Endothelial cell (in vitro differentiated cells): ENCODE data around the gene COL24A1. TPM values are rescaled to one million over a fixed set of nuclear protein-coding genes. Genes with fewer than 3 reads are reported as not detected.

Source experiments
- DNase-seq: peaks from one replicate; pipeline ENCODE4 v3.0.0; 2021; ENCODE audit warnings: low spot score
- H3K27ac Mint-ChIP-seq: one replicate; pipeline ENCODE4 v1.8.0; 2021; ENCODE audit warnings: mixed read lengths, inconsistent platforms; ENCODE audit not compliant: unreplicated experiment
- H3K27me3 Mint-ChIP-seq: one replicate; pipeline ENCODE4 v1.8.0; 2021; ENCODE audit warnings: mild to moderate bottlenecking, moderate library complexity, mixed read lengths, inconsistent platforms; ENCODE audit not compliant: unreplicated experiment
- H3K36me3 Mint-ChIP-seq: one replicate; pipeline ENCODE4 v1.8.0; 2021; ENCODE audit warnings: mild to moderate bottlenecking, low read depth, mixed read lengths, inconsistent platforms; ENCODE audit not compliant: unreplicated experiment
- H3K4me1 Mint-ChIP-seq: one replicate; pipeline ENCODE4 v1.8.0; 2021; ENCODE audit warnings: mild to moderate bottlenecking, mixed read lengths, inconsistent platforms; ENCODE audit not compliant: unreplicated experiment
- H3K4me3 Mint-ChIP-seq: one replicate; pipeline ENCODE4 v1.8.0; 2021; ENCODE audit warnings: mild to moderate bottlenecking, mixed read lengths, inconsistent platforms; ENCODE audit not compliant: unreplicated experiment
- H3K9me3 Mint-ChIP-seq: one replicate; pipeline ENCODE4 v1.8.0; 2021; ENCODE audit warnings: mixed read lengths, inconsistent platforms; ENCODE audit not compliant: unreplicated experiment
- total RNA-seq: library from RNA; stranded (reverse); fragmentation: NEBNext Ultra II Directional; extraction: Animal tissue kit (Norgen Biotek cat#: 25700); gene quantifications from one replicate; pipeline ENCODE4 v1.2.1, GENCODE V29; 2021; ENCODE audit not compliant: unreplicated experiment
- TF ChIP-seq, protein P1 (sequence below): fragments of 200-600 bp; sonication (generic); IDR thresholded peaks from one replicate; pipeline ENCODE4 v1.5.0; 2021; ENCODE audit warnings: antibody characterized with exemption; ENCODE audit not compliant: unreplicated experiment

COL24A1 gene
- total RNA-seq, 1 donor from 2014 or later, result 0.74 TPM

DNA sequence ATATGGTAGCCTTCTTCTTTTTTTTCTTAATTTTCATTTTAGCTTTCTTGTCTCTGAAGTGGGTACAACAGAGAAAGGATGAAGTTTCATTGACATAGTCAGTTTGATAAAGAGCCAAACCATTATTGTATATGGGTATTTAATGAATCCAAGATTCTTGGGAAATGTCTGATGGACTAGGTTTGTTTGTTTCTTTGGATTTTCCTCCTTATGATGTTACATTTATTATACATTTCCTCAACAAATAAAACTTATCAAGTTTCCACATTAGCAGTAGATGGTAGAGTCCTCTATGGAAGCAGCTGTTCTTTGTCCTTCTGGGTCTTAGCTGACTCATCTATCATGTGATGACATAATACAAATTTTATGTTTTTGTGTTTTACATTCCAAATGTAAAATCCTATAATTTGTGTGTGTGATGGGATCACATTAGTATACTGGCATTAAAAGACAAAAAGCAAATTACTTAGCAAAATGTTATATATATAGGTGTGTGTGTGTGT is 6.0 kb downstream of the COL24A1 start:
- no peak overlapping the region for H3K4me3 Mint-ChIP-seq
- H3K4me1 Mint-ChIP-seq, result no peaks in the 10 kb centered on the region
- TF ChIP-seq, protein P1, sequence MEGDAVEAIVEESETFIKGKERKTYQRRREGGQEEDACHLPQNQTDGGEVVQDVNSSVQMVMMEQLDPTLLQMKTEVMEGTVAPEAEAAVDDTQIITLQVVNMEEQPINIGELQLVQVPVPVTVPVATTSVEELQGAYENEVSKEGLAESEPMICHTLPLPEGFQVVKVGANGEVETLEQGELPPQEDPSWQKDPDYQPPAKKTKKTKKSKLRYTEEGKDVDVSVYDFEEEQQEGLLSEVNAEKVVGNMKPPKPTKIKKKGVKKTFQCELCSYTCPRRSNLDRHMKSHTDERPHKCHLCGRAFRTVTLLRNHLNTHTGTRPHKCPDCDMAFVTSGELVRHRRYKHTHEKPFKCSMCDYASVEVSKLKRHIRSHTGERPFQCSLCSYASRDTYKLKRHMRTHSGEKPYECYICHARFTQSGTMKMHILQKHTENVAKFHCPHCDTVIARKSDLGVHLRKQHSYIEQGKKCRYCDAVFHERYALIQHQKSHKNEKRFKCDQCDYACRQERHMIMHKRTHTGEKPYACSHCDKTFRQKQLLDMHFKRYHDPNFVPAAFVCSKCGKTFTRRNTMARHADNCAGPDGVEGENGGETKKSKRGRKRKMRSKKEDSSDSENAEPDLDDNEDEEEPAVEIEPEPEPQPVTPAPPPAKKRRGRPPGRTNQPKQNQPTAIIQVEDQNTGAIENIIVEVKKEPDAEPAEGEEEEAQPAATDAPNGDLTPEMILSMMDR, result no peak
- no peak overlapping the region for H3K27ac Mint-ChIP-seq
- DNase-seq, result no peak
- H3K27me3 Mint-ChIP-seq, result peaks cover 2% of the 10 kb centered on the region
- no peaks in the 10 kb centered on the region for H3K36me3 Mint-ChIP-seq
- H3K9me3 Mint-ChIP-seq, result no peaks in the 10 kb centered on the region

DNA sequence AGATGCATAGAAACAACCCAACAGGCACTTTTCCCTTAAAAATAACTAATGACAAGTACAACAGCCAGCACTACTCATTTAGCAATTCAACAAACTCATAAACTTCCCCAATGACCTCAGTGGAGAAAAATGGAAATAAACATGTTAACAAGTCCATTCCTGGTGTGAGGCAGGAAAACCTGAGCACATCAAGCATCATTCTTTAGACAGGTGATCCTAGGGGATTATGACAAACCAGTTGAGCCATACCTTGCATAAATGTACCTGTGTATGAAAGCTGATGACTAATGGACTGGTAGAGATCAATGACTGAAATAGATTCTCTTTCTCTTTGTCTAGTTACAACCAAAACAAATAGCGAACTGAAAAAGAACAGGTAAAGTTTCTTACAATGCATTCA is 7.0 kb downstream of the COL24A1 start:
- TF ChIP-seq, protein P1, result no peak
- H3K36me3 Mint-ChIP-seq, result no peaks in the 10 kb centered on the region
- H3K9me3 Mint-ChIP-seq, result no peaks in the 10 kb centered on the region
- H3K4me3 Mint-ChIP-seq, result no peak overlapping the region
- peaks cover 2% of the 10 kb centered on the region for H3K27me3 Mint-ChIP-seq
- H3K27ac Mint-ChIP-seq, result no peak overlapping the region
- no peak for DNase-seq
- no peaks in the 10 kb centered on the region for H3K4me1 Mint-ChIP-seq

DNA sequence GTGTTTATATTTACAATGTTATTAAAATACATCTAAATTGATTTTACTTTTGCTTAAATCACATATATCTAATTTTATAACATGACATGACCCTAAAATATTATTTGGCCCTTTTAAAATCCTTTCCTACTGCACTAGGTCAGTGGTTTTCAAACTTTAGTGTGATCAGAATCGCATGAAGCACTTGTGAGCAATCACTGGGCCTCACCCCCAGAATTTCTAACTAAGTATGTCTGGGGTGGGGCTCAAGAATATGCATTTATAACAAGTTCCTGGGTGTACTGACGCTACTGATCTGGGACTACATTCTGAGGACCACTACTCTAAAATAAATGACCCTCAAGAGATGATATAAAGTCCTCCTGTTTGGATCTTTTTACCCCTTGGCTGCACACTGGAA is 8.8 kb downstream of the COL24A1 start:
- no peak for DNase-seq
- no peak overlapping the region for H3K27ac Mint-ChIP-seq
- H3K9me3 Mint-ChIP-seq, result no peaks in the 10 kb centered on the region
- H3K4me3 Mint-ChIP-seq, result no peak overlapping the region
- H3K4me1 Mint-ChIP-seq, result no peaks in the 10 kb centered on the region
- no peaks in the 10 kb centered on the region for H3K36me3 Mint-ChIP-seq
- no peaks in the 10 kb centered on the region for H3K27me3 Mint-ChIP-seq
- TF ChIP-seq, protein P1, result no peak

DNA sequence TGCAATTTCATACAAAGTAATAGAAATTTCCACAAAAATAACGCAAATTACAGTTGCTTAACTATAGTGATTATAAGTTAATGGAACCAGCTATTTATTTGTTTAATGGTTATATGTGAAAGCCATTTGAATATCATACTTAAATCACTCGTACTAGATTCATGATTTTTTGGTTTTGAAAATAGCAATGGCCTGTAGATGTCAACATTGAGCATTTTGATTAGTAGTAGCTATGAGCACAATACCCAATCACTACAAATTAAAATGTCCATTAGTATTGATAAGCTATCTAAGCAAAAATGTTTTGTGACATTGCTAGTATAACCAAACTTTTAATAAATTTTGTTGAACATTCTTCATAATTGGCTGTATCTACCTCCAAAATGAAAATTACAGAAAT is 10.0 kb downstream of the COL24A1 start:
- H3K9me3 Mint-ChIP-seq, result no peaks in the 10 kb centered on the region
- no peaks in the 10 kb centered on the region for H3K27me3 Mint-ChIP-seq
- H3K27ac Mint-ChIP-seq, result no peak overlapping the region
- H3K4me1 Mint-ChIP-seq, result no peaks in the 10 kb centered on the region
- H3K4me3 Mint-ChIP-seq, result no peak overlapping the region
- H3K36me3 Mint-ChIP-seq, result no peaks in the 10 kb centered on the region
- TF ChIP-seq, protein P1, result no peak
- DNase-seq, result no peak

DNA sequence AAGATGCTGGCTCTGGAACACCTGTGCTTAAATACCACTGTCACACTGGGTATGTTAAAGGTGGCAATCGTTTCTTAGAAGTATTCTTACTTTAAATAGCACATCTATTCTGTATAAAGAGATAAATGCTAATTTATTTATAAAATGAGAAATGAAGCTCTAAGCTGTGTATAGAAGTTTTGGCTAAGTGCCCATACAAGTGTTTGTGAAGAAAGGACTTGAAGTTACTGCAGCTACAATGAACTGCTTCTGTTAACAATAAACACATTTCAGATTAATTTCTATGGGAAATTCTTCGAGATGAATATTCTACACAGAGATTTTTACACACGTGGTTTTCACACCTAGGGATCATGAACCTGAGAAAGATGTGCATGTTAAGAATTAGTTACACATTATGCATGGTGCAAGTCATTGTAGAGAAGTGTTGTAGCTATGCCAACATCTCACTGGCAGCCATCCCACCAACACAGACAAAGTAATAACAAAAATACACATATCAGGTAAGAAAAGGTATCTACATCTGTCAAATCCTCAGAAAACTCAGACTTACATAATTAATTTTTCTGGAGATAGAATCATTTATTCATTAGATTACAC is 16.2 kb downstream of the COL24A1 start:
- Mint-ChIP-seq H3K9me3 (no peaks in the 10 kb centered on the region), H3K36me3 (no peaks in the 10 kb centered on the region), H3K4me1 (no peaks in the 10 kb centered on the region), H3K4me3 (no peak overlapping the region), H3K27me3 (no peaks in the 10 kb centered on the region), H3K27ac (no peak overlapping the region)
- no peak for DNase-seq
- TF ChIP-seq, protein P1, result no peak
